H1 (cell line): Measurements from ENCODE around the gene FGF12. TPM values are rescaled to one million over a fixed set of nuclear protein-coding genes. Genes with fewer than 3 reads are reported as not detected.

Source experiments
- CTCF ChIA-PET: fragments of 300-600 bp; sonication (Branson Sonifier 250); formaldehyde crosslinking; loops from one replicate; lab custom pipeline; 2021; ENCODE audit not compliant: partially characterized antibody; lab: Charles Lee
- POLR2A ChIA-PET: fragments of 300-600 bp; sonication (Branson Sonifier 250); formaldehyde crosslinking; loops from one replicate; lab custom pipeline; 2021; ENCODE audit warnings: inconsistent platforms; ENCODE audit not compliant: partially characterized antibody; lab: Charles Lee
- DNase-seq, 2 experiments: peaks; one replicate each; pipeline versions ENCODE4 v3.0.0 to v3.0.0-alpha.2; 2010 to 2022; ENCODE audit warnings: low spot score in 2 of 2, low read depth in 1 of 2, mixed read lengths in 1 of 2
- FAIRE-seq: peaks from 2 replicates; lab custom pipeline; 2011; peaks lifted over from hg19 to GRCh38; lab: Jason Lieb, UNC
- H2AFZ ChIP-seq: 2 replicates; pipeline ENCODE4 v1.8.1; 2012; ENCODE audit warnings: low read length, inconsistent platforms
- H2AK5ac ChIP-seq: 2 replicates; pipeline ENCODE4 v1.6.1; 2013; ENCODE audit warnings: low read depth, low read length
- H2BK120ac ChIP-seq: replicated peaks from 2 replicates; pipeline ENCODE3; 2013; ENCODE audit warnings: low read depth, low read length, inconsistent platforms
- H2BK12ac ChIP-seq: 2 replicates; pipeline ENCODE4 v1.6.1; 2013; ENCODE audit warnings: low read depth, low read length
- H2BK15ac ChIP-seq: 2 replicates; pipeline ENCODE4 v1.6.1; 2013; ENCODE audit warnings: low read length
- H2BK20ac ChIP-seq: 2 replicates; pipeline ENCODE4 v1.6.1; 2013; ENCODE audit warnings: low read length
- H2BK5ac ChIP-seq: 2 replicates; pipeline ENCODE4 v1.6.1; 2013; ENCODE audit warnings: low read depth, low read length
- H3K14ac ChIP-seq: 2 replicates; pipeline ENCODE4 v1.6.1; 2013; ENCODE audit warnings: inconsistent platforms; ENCODE audit not compliant: insufficient read length
- H3K18ac ChIP-seq: 2 replicates; pipeline ENCODE4 v1.6.1; 2013; ENCODE audit warnings: low read length; ENCODE audit errors: extremely low read depth
- H3K23ac ChIP-seq: 2 replicates; pipeline ENCODE4 v1.6.1; 2013; ENCODE audit warnings: inconsistent platforms; ENCODE audit not compliant: insufficient read length
- H3K23me2 ChIP-seq: 2 replicates; pipeline ENCODE4 v1.6.1; 2013; ENCODE audit warnings: low read depth, low read length
- H3K27ac ChIP-seq: 2 replicates; pipeline ENCODE4 v1.6.1; 2011; ENCODE audit warnings: low read depth, low read length, inconsistent platforms
- H3K27me3 ChIP-seq, 4 experiments: replicated peaks in 1 of 4; 1 replicate in 1 of 4; 2 replicates in 3 of 4; pipeline versions ENCODE4 v1.6.1 to v1.8.1; 2011 to 2013; ENCODE audit warnings: low read length in 3 of 4, mild to moderate bottlenecking in 3 of 4, inconsistent platforms in 2 of 4, mixed read lengths in 2 of 4, moderate library complexity in 1 of 4; ENCODE audit not compliant: control insufficient read depth in 3 of 4, insufficient read depth in 3 of 4; ENCODE audit errors: extremely low read depth in 1 of 4
- H3K36me3 ChIP-seq, 4 experiments: 2 replicates each; pipeline versions ENCODE4 v1.6.1 to v1.8.1; 2011 to 2013; ENCODE audit warnings: mild to moderate bottlenecking in 4 of 4, low read length in 3 of 4, moderate library complexity in 2 of 4, control low read depth in 1 of 4, inconsistent platforms in 1 of 4; ENCODE audit not compliant: insufficient read depth in 4 of 4, control insufficient read depth in 2 of 4
- H3K4ac ChIP-seq: replicated peaks from 2 replicates; pipeline ENCODE3; 2013; ENCODE audit warnings: low read length, low read depth, mixed read lengths, inconsistent platforms; ENCODE audit not compliant: insufficient read length
- H3K4me1 ChIP-seq, 4 experiments: replicated peaks in 1 of 4; 1 replicate in 1 of 4; 2 replicates in 3 of 4; pipeline versions ENCODE4 v1.6.1 to v1.8.1; 2011 to 2013; ENCODE audit warnings: low read length in 3 of 4, inconsistent platforms in 2 of 4, mixed read lengths in 1 of 4; ENCODE audit not compliant: insufficient read depth in 4 of 4, control insufficient read depth in 3 of 4
- H3K4me2 ChIP-seq, 2 experiments: 2 replicates each; pipeline versions ENCODE4 v1.6.1 to v1.8.1; 2011 to 2013; ENCODE audit warnings: low read depth in 2 of 2, low read length in 2 of 2, control low read depth in 1 of 2, inconsistent platforms in 1 of 2, mild to moderate bottlenecking in 1 of 2; ENCODE audit not compliant: insufficient read depth in 1 of 2
- H3K4me3 ChIP-seq, 4 experiments: fragments of 200-600, 300-600 bp in 1 of 4; sonication (generic), shearing (Covaris generic), sonication (Bioruptor Twin) in 1 of 4; 2 replicates each; pipeline versions ENCODE4 v1.5.1 to v1.8.1; 2011 to 2016; ENCODE audit warnings: low read length in 4 of 4, low read depth in 3 of 4, control low read depth in 2 of 4, inconsistent platforms in 2 of 4, mild to moderate bottlenecking in 2 of 4, mixed read lengths in 1 of 4, moderate library complexity in 1 of 4; ENCODE audit not compliant: insufficient read depth in 2 of 4; ENCODE audit errors: extremely low read depth in 1 of 4
- H3K56ac ChIP-seq: replicated peaks from 2 replicates; pipeline ENCODE3; 2013; ENCODE audit warnings: low read depth, mild to moderate bottlenecking, mixed read lengths, low read length, inconsistent platforms; ENCODE audit not compliant: insufficient read length
- H3K79me1 ChIP-seq: 2 replicates; pipeline ENCODE4 v1.6.1; 2013; ENCODE audit warnings: low read depth, low read length, control low read depth
- H3K79me2 ChIP-seq, 2 experiments: 2 replicates each; pipeline versions ENCODE4 v1.6.1 to v1.8.1; 2012 to 2013; ENCODE audit warnings: low read length in 2 of 2, mild to moderate bottlenecking in 2 of 2, inconsistent platforms in 1 of 2; ENCODE audit not compliant: insufficient read depth in 2 of 2, control insufficient read depth in 1 of 2
- H3K9ac ChIP-seq, 4 experiments: replicated peaks in 1 of 4; 1 replicate in 1 of 4; 2 replicates in 3 of 4; pipeline versions ENCODE4 v1.6.1 to v1.8.1; 2011 to 2013; ENCODE audit warnings: low read depth in 3 of 4, low read length in 3 of 4, control low read depth in 2 of 4, mild to moderate bottlenecking in 2 of 4, moderate library complexity in 2 of 4, inconsistent platforms in 1 of 4; ENCODE audit errors: extremely low read depth in 1 of 4
- H3K9me3 ChIP-seq, 2 experiments: 2 replicates each; pipeline versions ENCODE4 v1.6.1 to v1.8.1; 2012 to 2013; ENCODE audit warnings: mild to moderate bottlenecking in 2 of 2, moderate library complexity in 2 of 2, control low read depth in 1 of 2, inconsistent platforms in 1 of 2, low read depth in 1 of 2, low read length in 1 of 2, mixed read lengths in 1 of 2; ENCODE audit not compliant: insufficient read depth in 2 of 2
- H4K20me1 ChIP-seq, 2 experiments: replicated peaks in 1 of 2; 2 replicates each; pipeline versions ENCODE3 to v1.8.1; 2011 to 2013; ENCODE audit warnings: inconsistent platforms in 2 of 2, low read length in 2 of 2, mild to moderate bottlenecking in 1 of 2; ENCODE audit not compliant: insufficient read depth in 2 of 2, control insufficient read depth in 1 of 2
- H4K5ac ChIP-seq: 2 replicates; pipeline ENCODE4 v1.6.1; 2013; ENCODE audit warnings: low read length, low read depth, mixed read lengths, inconsistent platforms; ENCODE audit not compliant: insufficient read length
- H4K8ac ChIP-seq: 2 replicates; pipeline ENCODE4 v1.8.0; 2013; ENCODE audit warnings: mild to moderate bottlenecking, moderate library complexity, low read length, inconsistent platforms; ENCODE audit not compliant: insufficient read depth; ENCODE audit errors: extremely low read depth
- H4K91ac ChIP-seq: replicated peaks from 2 replicates; pipeline ENCODE3; 2013; ENCODE audit warnings: low read length, mixed read lengths, inconsistent platforms; ENCODE audit not compliant: insufficient read length
- CEBPB ChIP-seq: IDR thresholded peaks from 2 replicates; pipeline ENCODE4 v1.6.1; 2012; ENCODE audit warnings: low read depth, low read length
- JUN ChIP-seq: IDR thresholded peaks from 2 replicates; pipeline ENCODE4 v1.6.1; 2011; ENCODE audit warnings: low read depth, mild to moderate bottlenecking, improper control_type of control experiment, low read length
- KDM1A ChIP-seq: fragments of 200-600, 300-600 bp; sonication (generic); IDR thresholded peaks from 2 replicates; pipeline ENCODE4 v1.7.1; 2016; ENCODE audit warnings: mild to moderate bottlenecking, low read length, borderline replicate concordance
- NANOG ChIP-seq: IDR thresholded peaks from 2 replicates; pipeline ENCODE4 v1.6.1; 2011; ENCODE audit warnings: low read length, low read depth, mild to moderate bottlenecking, inconsistent platforms; ENCODE audit not compliant: insufficient read depth, poor library complexity, severe bottlenecking
- SIX5 ChIP-seq: IDR thresholded peaks from 2 replicates; pipeline ENCODE4 v1.6.1; 2011; ENCODE audit warnings: mild to moderate bottlenecking, low read depth, low read length
- SUZ12 ChIP-seq: fragments of 200-600 bp; sonication (generic); IDR thresholded peaks from 2 replicates; pipeline ENCODE4 v1.6.1; 2012; ENCODE audit warnings: mild to moderate bottlenecking, inconsistent platforms, low read length, moderate library complexity, mixed read lengths
- TAF1 ChIP-seq: IDR thresholded peaks from 2 replicates; pipeline ENCODE4 v1.6.1; 2011; ENCODE audit warnings: mild to moderate bottlenecking, low read depth, low read length
- TBP ChIP-seq: IDR thresholded peaks from 2 replicates; pipeline ENCODE4 v1.6.1; 2011; ENCODE audit warnings: low read depth, low read length, improper control_type of control experiment
- TCF12 ChIP-seq: IDR thresholded peaks from 2 replicates; pipeline ENCODE4 v1.6.1; 2011; ENCODE audit warnings: low read depth, mild to moderate bottlenecking, low read length
- WGBS, 2 experiments: shearing (Covaris generic) in 1 of 2; methylation state at CpG; one replicate each; pipeline versions ENCODE4 v1.1.6 to v1.1.7; 2013 to 2015; ENCODE audit warnings: low lambda C conversion rate in 2 of 2, mixed read lengths in 2 of 2, inconsistent platforms in 1 of 2, low coverage in 1 of 2, missing lambda C conversion rate in 1 of 2; ENCODE audit not compliant: insufficient replicate concordance in 2 of 2, insufficient coverage in 1 of 2, insufficient read length in 1 of 2; ENCODE audit errors: extremely low coverage in 1 of 2, missing lambda C conversion rate in 1 of 2; 5-methylcytosine and 5-hydroxymethylcytosine counted together
- polyA plus RNA-seq, 7 experiments: library from polyadenylated mRNA; depleted of rRNA in 3 of 7; stranded (reverse) in 5 of 7; unstranded in 2 of 7; fragments of >200 nt in 5 of 7; fragments of 200-250 nt in 2 of 7; gene quantifications; 1 replicate in 5 of 7; 2 replicates in 1 of 7; 4 replicates in 1 of 7; pipeline versions ENCODE4 v1.2.1 to v1.2.3, GENCODE V29; 2011 to 2013; ENCODE audit warnings: missing spikeins in 2 of 7, mixed read lengths in 2 of 7
- total RNA-seq: library from RNA; stranded (reverse); fragmentation: NEBNext Ultra II Directional; extraction: Animal tissue kit (Norgen Biotek cat#: 25700); gene quantifications from 2 replicates; pipeline ENCODE4 v1.2.1, GENCODE V29; 2021

Gene FGF12
- total and polyA plus RNA-seq, 2 of the 8 experiments (the other 6 are each of a cell fraction or from before 2014, with no cell fraction given) = 4.1 to 16.6 TPM

- Histone ChIP-seq H3K23ac (no peak overlapping the region), H3K4me1 (no peaks in the 10 kb centered on the region), H3K18ac (no peak overlapping the region), H3K56ac (no peak overlapping the region), H2AK5ac (no peak overlapping the region), H3K4me2 (no peak overlapping the region), H4K5ac (no peak overlapping the region), H3K27ac (no peak overlapping the region), H3K27me3 (no peaks in the 10 kb centered on the region), H4K8ac (no peak overlapping the region), H4K20me1 (no peaks in the 10 kb centered on the region), H3K4ac (no peak overlapping the region), H3K9me3 (no peaks in the 10 kb centered on the region), H3K9ac (no peak overlapping the region), H2BK15ac (no peak overlapping the region), H3K23me2 (no peaks in the 10 kb centered on the region), H3K79me1 (no peaks in the 10 kb centered on the region), H3K4me3 (no peak overlapping the region), H3K79me2 (no peaks in the 10 kb centered on the region), H2BK5ac (no peak overlapping the region), H2BK120ac (no peak overlapping the region), H3K14ac (no peak overlapping the region), H3K36me3 (no peaks in the 10 kb centered on the region), H4K91ac (no peak overlapping the region), H2AFZ (no peak overlapping the region), H2BK20ac (no peak overlapping the region), H2BK12ac (no peak overlapping the region)
- WGBS, 2 experiments = 91% methylated on average over 7 of the region's 7 CpGs; no CpG with 5 or more reads in 1 of the 2 experiments
- TF ChIP-seq TBP = no peak
- no peak for TF ChIP-seq TCF12
- no peak for TF ChIP-seq KDM1A
- TF ChIP-seq CEBPB = no peak
- no peak for TF ChIP-seq JUN
- no peak for TF ChIP-seq TAF1
- TF ChIP-seq SIX5 = no peak
- TF ChIP-seq SUZ12 = no peak
- no peak for TF ChIP-seq NANOG
- DNase-seq (no peak), FAIRE-seq (no peak)
- ChIA-PET CTCF (interaction anchor here (0.5 to 1.0 kb wide), 2 partner anchors 647 to 1302 kb away, joined by 3 read pairs; no protein-coding TSS in a partner anchor), POLR2A (no interaction called here)
These were observed 244.9 kb downstream of the FGF12 start for GRCh38 chr3:192482391-192482790.
